Measurements from ENCODE around the gene GPR107.

Gene GPR107

DNA sequence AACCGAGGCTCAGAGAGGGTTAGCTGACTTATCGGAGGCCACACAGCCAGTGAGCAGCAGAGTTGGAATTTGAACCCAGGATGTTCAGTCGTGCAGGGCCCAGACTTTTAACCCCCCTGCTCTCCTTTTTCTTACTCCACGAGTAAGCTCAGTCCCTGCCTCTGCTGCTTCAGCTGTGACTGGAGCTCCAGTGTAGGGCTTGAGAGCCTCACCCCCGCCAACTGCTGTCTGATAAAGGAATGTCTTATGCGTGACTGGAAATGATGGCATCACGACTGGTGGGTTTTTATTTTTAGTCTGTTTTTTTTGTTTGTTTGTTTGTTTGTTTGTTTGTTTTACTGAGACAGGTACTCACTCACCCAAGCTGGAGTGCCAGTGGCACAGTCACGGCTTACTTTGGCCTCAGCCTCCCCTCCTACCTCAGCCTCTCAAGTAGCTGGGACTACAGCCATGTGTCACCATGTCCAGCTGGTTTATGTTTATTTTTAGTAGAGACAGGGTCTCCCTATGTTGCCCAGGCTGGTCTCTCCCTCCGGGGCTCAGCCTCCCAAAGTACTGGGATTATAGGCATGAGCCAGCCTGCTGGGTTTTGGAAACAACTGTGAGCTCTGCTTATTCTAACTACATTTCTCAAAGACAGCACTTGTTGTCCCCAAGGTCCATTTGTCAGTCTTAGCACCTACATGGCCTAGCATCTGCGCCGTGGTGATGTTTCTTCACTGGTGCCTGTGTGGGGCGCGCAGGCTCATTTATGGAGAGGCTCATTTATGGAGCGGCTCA lies 66.0 kb downstream of the GPR107 start:
- TF ChIP-seq, protein P1, sequence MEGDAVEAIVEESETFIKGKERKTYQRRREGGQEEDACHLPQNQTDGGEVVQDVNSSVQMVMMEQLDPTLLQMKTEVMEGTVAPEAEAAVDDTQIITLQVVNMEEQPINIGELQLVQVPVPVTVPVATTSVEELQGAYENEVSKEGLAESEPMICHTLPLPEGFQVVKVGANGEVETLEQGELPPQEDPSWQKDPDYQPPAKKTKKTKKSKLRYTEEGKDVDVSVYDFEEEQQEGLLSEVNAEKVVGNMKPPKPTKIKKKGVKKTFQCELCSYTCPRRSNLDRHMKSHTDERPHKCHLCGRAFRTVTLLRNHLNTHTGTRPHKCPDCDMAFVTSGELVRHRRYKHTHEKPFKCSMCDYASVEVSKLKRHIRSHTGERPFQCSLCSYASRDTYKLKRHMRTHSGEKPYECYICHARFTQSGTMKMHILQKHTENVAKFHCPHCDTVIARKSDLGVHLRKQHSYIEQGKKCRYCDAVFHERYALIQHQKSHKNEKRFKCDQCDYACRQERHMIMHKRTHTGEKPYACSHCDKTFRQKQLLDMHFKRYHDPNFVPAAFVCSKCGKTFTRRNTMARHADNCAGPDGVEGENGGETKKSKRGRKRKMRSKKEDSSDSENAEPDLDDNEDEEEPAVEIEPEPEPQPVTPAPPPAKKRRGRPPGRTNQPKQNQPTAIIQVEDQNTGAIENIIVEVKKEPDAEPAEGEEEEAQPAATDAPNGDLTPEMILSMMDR (IDR thresholded peaks at IDR 0.05; ENCODE audit: insufficient read depth, low read length, poor library complexity, severe bottlenecking), result no peak
- Histone ChIP-seq H3K27me3 (replicated peaks; ENCODE audit: control insufficient read depth, insufficient read depth, low read length) (no peaks in the 10 kb centered on the region), H3K36me3 (ENCODE audit: control insufficient read depth, insufficient read depth, low read length) (peaks cover 7% of the 10 kb centered on the region), H3K4me3 (replicated peaks; ENCODE audit: low read depth, low read length) (no peak overlapping the region)
- DNase-seq (ENCODE audit: extremely low read depth, insufficient read length), result no peak

DNA sequence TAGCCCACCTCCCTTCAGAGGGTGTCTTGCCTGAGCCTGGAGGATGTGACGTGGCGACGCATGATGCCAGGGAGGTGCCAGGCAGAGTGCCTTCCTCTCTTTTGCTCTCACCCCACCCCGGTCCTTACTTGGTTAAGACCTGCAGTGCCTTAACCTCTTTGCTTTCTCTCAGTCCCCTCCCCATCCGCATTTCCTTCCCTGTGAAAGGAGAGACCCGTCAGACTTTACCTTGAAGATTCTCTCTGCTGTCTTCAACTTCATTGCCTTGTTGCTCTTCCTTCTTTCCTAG lies 66.5 kb downstream of the GPR107 start:
- no peaks in the 10 kb centered on the region for H3K27me3 ChIP-seq (replicated peaks; ENCODE audit: control insufficient read depth, insufficient read depth, low read length)
- no peak for DNase-seq (ENCODE audit: extremely low read depth, insufficient read length)
- TF ChIP-seq, protein P1 (IDR thresholded peaks at IDR 0.05; ENCODE audit: insufficient read depth, low read length, poor library complexity, severe bottlenecking), result no peak
- H3K36me3 ChIP-seq (ENCODE audit: control insufficient read depth, insufficient read depth, low read length), result peaks cover 7% of the 10 kb centered on the region
- H3K4me3 ChIP-seq (replicated peaks; ENCODE audit: low read depth, low read length), result no peak overlapping the region

DNA sequence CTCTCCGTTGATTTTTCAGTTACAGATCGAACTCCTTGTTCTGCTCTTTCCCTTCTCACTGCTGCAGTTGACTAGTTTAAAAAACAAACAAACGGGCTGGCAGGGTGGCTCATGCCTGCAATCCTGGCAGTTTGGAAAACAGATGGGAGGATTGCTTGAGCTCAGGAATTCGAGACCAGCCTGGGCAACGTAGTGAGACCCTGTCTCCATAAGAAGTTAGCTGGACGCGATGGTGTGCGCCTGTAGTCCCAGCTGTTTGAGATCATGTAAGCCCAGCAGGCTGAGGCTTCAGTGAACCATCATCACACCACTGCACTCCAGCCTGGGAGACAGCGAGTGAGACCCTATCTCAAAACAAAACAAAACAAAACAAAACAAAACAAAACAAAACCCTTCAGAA lies 67.1 kb downstream of the GPR107 start:
- H3K27me3 ChIP-seq (replicated peaks; ENCODE audit: control insufficient read depth, insufficient read depth, low read length), result no peaks in the 10 kb centered on the region
- peaks cover 7% of the 10 kb centered on the region for H3K36me3 ChIP-seq (ENCODE audit: control insufficient read depth, insufficient read depth, low read length)
- no peak for DNase-seq (ENCODE audit: extremely low read depth, insufficient read length)
- TF ChIP-seq, protein P1 (IDR thresholded peaks at IDR 0.05; ENCODE audit: insufficient read depth, low read length, poor library complexity, severe bottlenecking), result no peak
- no peak overlapping the region for H3K4me3 ChIP-seq (replicated peaks; ENCODE audit: low read depth, low read length)

DNA sequence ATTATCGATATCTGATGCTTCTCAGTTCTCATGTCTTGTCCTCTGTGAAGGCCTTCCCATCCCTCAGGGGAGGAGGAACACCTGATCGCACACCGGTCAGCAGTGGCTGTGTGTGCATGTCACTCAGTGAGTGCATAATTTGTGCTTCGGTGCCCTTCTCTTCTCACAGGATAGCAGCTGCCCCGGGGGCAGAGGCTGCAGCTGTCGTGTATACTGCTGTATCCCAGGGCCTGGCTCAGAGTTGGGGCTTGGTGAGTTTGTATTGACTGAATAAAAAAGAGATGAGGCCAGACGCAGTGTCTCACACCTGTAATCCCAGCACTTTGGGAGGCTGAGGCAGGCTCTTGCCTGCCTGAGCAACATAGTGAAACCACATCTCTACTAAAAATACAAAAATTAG lies 68.8 kb downstream of the GPR107 start:
- TF ChIP-seq, protein P1 (IDR thresholded peaks at IDR 0.05; ENCODE audit: insufficient read depth, low read length, poor library complexity, severe bottlenecking), result no peak
- H3K36me3 ChIP-seq (ENCODE audit: control insufficient read depth, insufficient read depth, low read length), result peaks cover 4% of the 10 kb centered on the region
- H3K4me3 ChIP-seq (replicated peaks; ENCODE audit: low read depth, low read length), result no peak overlapping the region
- H3K27me3 ChIP-seq (replicated peaks; ENCODE audit: control insufficient read depth, insufficient read depth, low read length), result no peaks in the 10 kb centered on the region
- DNase-seq (ENCODE audit: extremely low read depth, insufficient read length), result peak; percentile 60

DNA sequence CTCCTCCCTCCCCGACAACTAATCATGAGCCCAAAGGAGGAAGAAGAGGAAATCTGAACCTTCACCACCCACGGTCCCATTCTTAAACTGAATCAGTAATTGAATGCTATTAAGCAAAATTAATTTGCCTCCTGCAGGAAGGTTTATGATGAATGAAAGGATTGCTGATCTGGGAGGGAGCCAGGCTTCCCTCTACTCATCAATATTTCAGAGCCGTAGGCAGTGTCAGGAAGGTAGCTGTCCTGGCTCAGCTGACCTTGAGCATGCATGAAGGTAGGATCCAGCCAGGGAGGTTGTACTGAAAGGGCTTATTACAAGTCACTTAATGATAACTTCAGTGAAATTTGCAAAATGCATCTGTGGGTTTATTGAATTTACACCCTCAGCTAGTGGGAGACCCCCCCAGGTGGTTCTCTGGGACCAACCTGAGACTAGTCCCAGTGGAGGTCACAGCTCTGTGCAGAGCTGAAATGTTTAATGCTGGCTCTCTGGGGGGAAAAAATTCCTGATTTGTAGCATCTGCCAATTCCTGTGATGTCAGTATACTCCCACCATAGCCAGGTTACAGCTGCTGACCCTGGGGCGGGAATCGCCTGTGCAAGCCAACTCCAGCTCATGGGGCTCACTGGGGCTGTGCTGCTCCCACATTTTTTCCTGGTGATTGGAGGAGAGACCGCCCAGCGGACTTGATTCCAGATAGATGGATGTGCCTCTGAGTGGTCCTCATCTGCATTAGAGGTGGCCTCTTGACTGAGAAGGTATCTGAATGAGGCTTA lies 70.6 kb downstream of the GPR107 start:
- TF ChIP-seq, protein P1 (IDR thresholded peaks at IDR 0.05; ENCODE audit: insufficient read depth, low read length, poor library complexity, severe bottlenecking), result no peak
- peaks cover 2% of the 10 kb centered on the region for H3K36me3 ChIP-seq (ENCODE audit: control insufficient read depth, insufficient read depth, low read length)
- H3K4me3 ChIP-seq (replicated peaks; ENCODE audit: low read depth, low read length), result no peak overlapping the region
- no peak for DNase-seq (ENCODE audit: extremely low read depth, insufficient read length)
- no peaks in the 10 kb centered on the region for H3K27me3 ChIP-seq (replicated peaks; ENCODE audit: control insufficient read depth, insufficient read depth, low read length)
